HepG2 (cell line): ENCODE measurements around the gene NDRG2. TPM values are rescaled to one million over a fixed set of nuclear protein-coding genes. Genes with fewer than 3 reads are reported as not detected.

Source experiments
- EP300 ChIP-seq, 3 experiments: sonication (generic) in 1 of 3; formaldehyde crosslinking in 1 of 3; IDR thresholded peaks; 2 replicates each; pipeline versions ENCODE4 v1.5.1 to v1.6.1; 2011 to 2020; ENCODE audit warnings: low read depth in 2 of 3, low read length in 2 of 3, borderline replicate concordance in 1 of 3, improper control_type of control experiment in 1 of 3, mild to moderate bottlenecking in 1 of 3, missing genetic modification reagents in 1 of 3, moderate library complexity in 1 of 3
- ETV5 ChIP-seq: IDR thresholded peaks from 2 replicates; pipeline ENCODE4 v1.6.1; 2018; ENCODE audit warnings: missing biosample characterization, missing genetic modification reagents, inconsistent platforms, borderline replicate concordance
- FOXA1 ChIP-seq, 2 experiments: fragments of 450-650 bp in 1 of 2; sonication (generic) in 1 of 2; formaldehyde crosslinking in 1 of 2; IDR thresholded peaks; 2 replicates each; pipeline versions ENCODE4 v1.4.0 to v1.6.1; 2016 to 2020; ENCODE audit warnings: missing genetic modification reagents in 1 of 2
- GFI1 ChIP-seq: sonication (generic); formaldehyde crosslinking; IDR thresholded peaks from 2 replicates; pipeline ENCODE4 v1.5.0; 2020; ENCODE audit warnings: missing genetic modification reagents, mild to moderate bottlenecking, borderline replicate concordance
- HMGXB4 ChIP-seq, 2 experiments: sonication (generic) in 1 of 2; formaldehyde crosslinking in 1 of 2; IDR thresholded peaks; 2 replicates each; pipeline versions ENCODE4 v1.4.0 to v1.6.1; 2018 to 2020; ENCODE audit warnings: missing genetic modification reagents in 2 of 2, borderline replicate concordance in 1 of 2, low read depth in 1 of 2, mild to moderate bottlenecking in 1 of 2, missing biosample characterization in 1 of 2
- HNRNPH1 ChIP-seq: fragments of 200-400 bp; formaldehyde crosslinking; optimal IDR thresholded peaks from 2 replicates; pipeline ENCODE3; 2017; ENCODE audit warnings: mild to moderate bottlenecking, low read depth, low read length
- MED1 ChIP-seq: sonication (generic); formaldehyde crosslinking; IDR thresholded peaks from 2 replicates; pipeline ENCODE4 v1.4.0; 2020; ENCODE audit warnings: missing genetic modification reagents
- NCOA2 ChIP-seq: sonication (generic); formaldehyde crosslinking; IDR thresholded peaks from 2 replicates; pipeline ENCODE4 v1.8.0; 2022; ENCODE audit warnings: inconsistent platforms
- RXRB ChIP-seq: IDR thresholded peaks from 2 replicates; pipeline ENCODE4 v1.6.1; 2016; ENCODE audit warnings: borderline replicate concordance, missing genetic modification reagents, missing compliant biosample characterization
- SP5 ChIP-seq: IDR thresholded peaks from 2 replicates; pipeline ENCODE4 v1.6.1; 2016; ENCODE audit warnings: low read depth, borderline replicate concordance
- TBX3 ChIP-seq: fragments of 450-650 bp; IDR thresholded peaks from 2 replicates; pipeline ENCODE4 v1.6.1; 2017; ENCODE audit warnings: antibody characterized with exemption, mild to moderate bottlenecking, inconsistent platforms, borderline replicate concordance
- THYN1 ChIP-seq: sonication (generic); formaldehyde crosslinking; IDR thresholded peaks from 2 replicates; pipeline ENCODE4 v1.8.1; 2023; ENCODE audit warnings: low read depth, mild to moderate bottlenecking, moderate library complexity, missing genetic modification reagents, borderline replicate concordance
- ZNF547 ChIP-seq: sonication (generic); formaldehyde crosslinking; IDR thresholded peaks from 2 replicates; pipeline ENCODE4 v1.5.1; 2020; ENCODE audit warnings: mild to moderate bottlenecking, missing genetic modification reagents
- ZNF609 ChIP-seq: sonication (generic); formaldehyde crosslinking; IDR thresholded peaks from 2 replicates; pipeline ENCODE4 v1.4.0; 2020; ENCODE audit warnings: mild to moderate bottlenecking, missing genetic modification reagents, borderline replicate concordance
- polyA plus RNA-seq, 8 experiments: library from polyadenylated mRNA; depleted of rRNA in 3 of 8; stranded (reverse) in 7 of 8; unstranded in 1 of 8; fragments of >200 nt; fragmentation: Illumina TruSeq in 4 of 8; extraction: Trizol in 4 of 8; gene quantifications; 2 replicates each; pipeline versions ENCODE4 v1.2.1 to v1.2.3, GENCODE V29; 2011 to 2016; ENCODE audit warnings: low read depth in 4 of 8, missing spikeins in 1 of 8, mixed read lengths in 1 of 8; ENCODE audit not compliant: insufficient read depth in 1 of 8
- total RNA-seq, 5 experiments: library from RNA; depleted of rRNA; stranded (reverse); fragments of >200 nt; fragmentation: Illumina TruSeq; extraction: Trizol; gene quantifications; 2 replicates each; pipeline ENCODE4 v1.2.3, GENCODE V29; 2016; ENCODE audit warnings: low read depth in 1 of 5
- TF ChIP-seq, protein P1 (sequence below): sonication (generic); formaldehyde crosslinking; IDR thresholded peaks from 2 replicates; pipeline ENCODE4 v1.8.0; 2023; ENCODE audit warnings: mild to moderate bottlenecking, missing genetic modification reagents
- TF ChIP-seq, protein P2 (sequence below): sonication (generic); formaldehyde crosslinking; IDR thresholded peaks from 2 replicates; pipeline ENCODE4 v1.4.0; 2020; ENCODE audit warnings: missing genetic modification reagents
- TF ChIP-seq, protein P3 (sequence below): sonication (generic); formaldehyde crosslinking; IDR thresholded peaks from 2 replicates; pipeline ENCODE4 v1.4.0; 2020; ENCODE audit warnings: missing genetic modification reagents

NDRG2 gene
- total and polyA plus RNA-seq, 2 of the 13 experiments (the other 11 are each of a cell fraction or from before 2014, with no cell fraction given): 27.2 to 189 TPM

- TF ChIP-seq, protein P1, sequence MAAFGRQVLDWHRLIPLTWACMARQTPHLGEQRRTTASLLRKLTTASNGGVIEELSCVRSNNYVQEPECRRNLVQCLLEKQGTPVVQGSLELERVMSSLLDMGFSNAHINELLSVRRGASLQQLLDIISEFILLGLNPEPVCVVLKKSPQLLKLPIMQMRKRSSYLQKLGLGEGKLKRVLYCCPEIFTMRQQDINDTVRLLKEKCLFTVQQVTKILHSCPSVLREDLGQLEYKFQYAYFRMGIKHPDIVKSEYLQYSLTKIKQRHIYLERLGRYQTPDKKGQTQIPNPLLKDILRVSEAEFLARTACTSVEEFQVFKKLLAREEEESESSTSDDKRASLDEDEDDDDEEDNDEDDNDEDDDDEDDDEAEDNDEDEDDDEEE (CRISPR knock-in tag): 0 out of 2 replicates have a peak, but pooled peaks have one; percentile 37
- TF ChIP-seq, protein P2, sequence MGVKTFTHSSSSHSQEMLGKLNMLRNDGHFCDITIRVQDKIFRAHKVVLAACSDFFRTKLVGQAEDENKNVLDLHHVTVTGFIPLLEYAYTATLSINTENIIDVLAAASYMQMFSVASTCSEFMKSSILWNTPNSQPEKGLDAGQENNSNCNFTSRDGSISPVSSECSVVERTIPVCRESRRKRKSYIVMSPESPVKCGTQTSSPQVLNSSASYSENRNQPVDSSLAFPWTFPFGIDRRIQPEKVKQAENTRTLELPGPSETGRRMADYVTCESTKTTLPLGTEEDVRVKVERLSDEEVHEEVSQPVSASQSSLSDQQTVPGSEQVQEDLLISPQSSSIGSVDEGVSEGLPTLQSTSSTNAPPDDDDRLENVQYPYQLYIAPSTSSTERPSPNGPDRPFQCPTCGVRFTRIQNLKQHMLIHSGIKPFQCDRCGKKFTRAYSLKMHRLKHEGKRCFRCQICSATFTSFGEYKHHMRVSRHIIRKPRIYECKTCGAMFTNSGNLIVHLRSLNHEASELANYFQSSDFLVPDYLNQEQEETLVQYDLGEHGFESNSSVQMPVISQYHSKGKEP: no peak
- TF ChIP-seq MED1 (CRISPR knock-in tag): 0 out of 2 replicates have a peak, but pooled peaks have one; percentile 26
- TF ChIP-seq TBX3: no peak
- peak; percentile 58 for TF ChIP-seq GFI1
- TF ChIP-seq FOXA1 (IDR thresholded peaks at IDR 0.05): no peak
- TF ChIP-seq FOXA1 (CRISPR knock-in tag; IDR thresholded peaks at IDR 0.05): no peak
- TF ChIP-seq NCOA2 (CRISPR knock-in tag): peak; percentile 12; the same call in 1 of the 2 replicates
- no peak for TF ChIP-seq HNRNPH1
- TF ChIP-seq ZNF609 (CRISPR knock-in tag): peak; percentile 36; the same call in 1 of the 2 replicates
- TF ChIP-seq SP5 (CRISPR knock-in tag): no peak
- TF ChIP-seq RXRB (CRISPR knock-in tag): 0 out of 2 replicates have a peak, but pooled peaks have one; percentile 26
- TF ChIP-seq EP300 (IDR thresholded peaks at IDR 0.05; ENCODE audit: low read depth in 2 of 2, low read length in 2 of 2): 0 out of 4 replicates have a peak, but pooled peaks of 1 of the 2 experiments have one; percentile 19
- TF ChIP-seq EP300 (CRISPR knock-in tag; IDR thresholded peaks at IDR 0.05; ENCODE audit: borderline replicate concordance): no peak
- no peak for TF ChIP-seq THYN1
- TF ChIP-seq, protein P3, sequence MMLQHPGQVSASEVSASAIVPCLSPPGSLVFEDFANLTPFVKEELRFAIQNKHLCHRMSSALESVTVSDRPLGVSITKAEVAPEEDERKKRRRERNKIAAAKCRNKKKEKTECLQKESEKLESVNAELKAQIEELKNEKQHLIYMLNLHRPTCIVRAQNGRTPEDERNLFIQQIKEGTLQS (CRISPR knock-in tag): no peak
- TF ChIP-seq HMGXB4 (CRISPR knock-in tag; IDR thresholded peaks at IDR 0.05; ENCODE audit: borderline replicate concordance in 1 of 2, low read depth in 1 of 2): 0 out of 4 replicates have a peak, but pooled peaks of 1 of the 2 experiments have one; percentile 25
- TF ChIP-seq ZNF547 (CRISPR knock-in tag): no peak
- TF ChIP-seq ETV5 (CRISPR knock-in tag): 0 out of 2 replicates have a peak, but pooled peaks have one; percentile 2
Observed at GRCh38 chr14:21060614-21061346, 35.9 kb upstream of the NDRG2 start (continued).
